ENCODE measurements around the gene AKAP13. TPM values are rescaled to one million over a fixed set of nuclear protein-coding genes. Genes with fewer than 3 reads are reported as not detected.

AKAP13 gene
- polyA plus RNA-seq, 3 donors, result 47.9 to 99.7 (median 92.6) TPM

DNA sequence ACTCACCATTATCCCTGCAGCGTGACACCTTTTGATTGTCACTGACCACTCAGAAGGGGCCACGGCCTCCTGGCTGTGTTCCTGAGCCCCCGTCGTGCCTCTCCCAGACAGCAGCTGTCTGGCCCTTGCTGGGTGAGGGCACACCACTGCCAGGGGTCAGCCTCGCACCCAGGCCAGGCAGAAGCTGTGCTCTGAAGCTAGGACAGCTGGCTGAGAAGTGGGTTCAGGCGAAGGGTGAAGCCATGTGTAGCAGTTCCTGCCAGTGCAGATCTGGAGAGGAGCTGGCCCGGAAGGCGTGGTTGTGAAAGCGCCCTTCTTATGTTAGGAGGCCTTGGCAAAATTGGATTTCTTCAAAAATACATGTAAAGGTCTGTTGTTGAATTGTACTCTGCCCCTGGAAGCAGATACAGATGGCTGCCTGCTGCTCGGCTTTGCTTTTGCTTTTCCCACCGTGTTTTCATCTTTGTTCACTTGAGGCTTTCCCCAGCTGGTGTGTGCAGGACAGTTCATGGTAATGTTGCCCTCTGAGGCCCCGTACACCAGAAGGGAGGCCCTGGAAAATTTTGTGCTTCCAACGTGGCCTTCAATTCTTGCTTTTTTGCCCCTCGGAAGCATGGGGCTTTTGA lies 365.2 kb downstream of the AKAP13 start:
- Mint-ChIP-seq H3K9me3 (peaks cover 0 to 2% (median 0%) of the 10 kb centered on the region in 7 donors), H3K27me3 (ENCODE audit: low read depth in 3 of 3) (no peaks in the 10 kb centered on the region), H3K4me3 (no peak overlapping the region), H3K27ac (peak overlapping the region in 4 of 7 donors; percentile 15 to 58 (median 49)), H3K36me3 (peaks cover 81 to 90% of the 10 kb centered on the region in 2 donors), H3K4me1 (no peaks in the 10 kb centered on the region)
- 95% methylated on average over 11 of the region's 14 CpGs for WGBS (ENCODE audit: insufficient coverage)
- Histone ChIP-seq H3K27me3 (ENCODE audit: control insufficient read depth in 2 of 2, insufficient read depth in 2 of 2, low read length in 2 of 2) (no peaks in the 10 kb centered on the region), H3K4me3 (replicated peaks in 1 of 3; ENCODE audit: low read depth in 2 of 3, low read length in 3 of 3) (no peak overlapping the region), H3K4me2 (replicated peaks; ENCODE audit: extremely low read depth, low read length, poor library complexity, severe bottlenecking) (no peak overlapping the region), H3K36me3 (replicated peaks in 1 of 2; ENCODE audit: control insufficient read depth in 1 of 2, insufficient read depth in 2 of 2, low read length in 2 of 2) (peaks cover 82 to 90% of the 10 kb centered on the region in 2 donors), H3K9me3 (replicated peaks in 1 of 2; ENCODE audit: control insufficient read depth in 1 of 2, insufficient read depth in 1 of 2, low read length in 2 of 2) (no peaks in the 10 kb centered on the region), H2AFZ (ENCODE audit: insufficient read depth, low read depth, low read length, poor library complexity, severe bottlenecking) (no peak overlapping the region), H3K4me1 (ENCODE audit: control insufficient read depth in 1 of 2, insufficient read depth in 2 of 2, low read length in 2 of 2) (no peaks in the 10 kb centered on the region), H4K20me1 (ENCODE audit: insufficient read depth, low read length) (peaks cover 100% of the 10 kb centered on the region), H3K9ac (ENCODE audit: insufficient read depth, low read length, poor library complexity, severe bottlenecking) (no peak overlapping the region), H3K27ac (ENCODE audit: low read depth in 1 of 2, low read length in 2 of 2) (peak overlapping the region in 1 of 2 donors; percentile 19), H3K79me2 (ENCODE audit: insufficient read depth, low read length) (no peaks in the 10 kb centered on the region)
- intact Hi-C loops (cut with micrococcal nuclease), result no loop called here
- TF ChIP-seq, protein P1, sequence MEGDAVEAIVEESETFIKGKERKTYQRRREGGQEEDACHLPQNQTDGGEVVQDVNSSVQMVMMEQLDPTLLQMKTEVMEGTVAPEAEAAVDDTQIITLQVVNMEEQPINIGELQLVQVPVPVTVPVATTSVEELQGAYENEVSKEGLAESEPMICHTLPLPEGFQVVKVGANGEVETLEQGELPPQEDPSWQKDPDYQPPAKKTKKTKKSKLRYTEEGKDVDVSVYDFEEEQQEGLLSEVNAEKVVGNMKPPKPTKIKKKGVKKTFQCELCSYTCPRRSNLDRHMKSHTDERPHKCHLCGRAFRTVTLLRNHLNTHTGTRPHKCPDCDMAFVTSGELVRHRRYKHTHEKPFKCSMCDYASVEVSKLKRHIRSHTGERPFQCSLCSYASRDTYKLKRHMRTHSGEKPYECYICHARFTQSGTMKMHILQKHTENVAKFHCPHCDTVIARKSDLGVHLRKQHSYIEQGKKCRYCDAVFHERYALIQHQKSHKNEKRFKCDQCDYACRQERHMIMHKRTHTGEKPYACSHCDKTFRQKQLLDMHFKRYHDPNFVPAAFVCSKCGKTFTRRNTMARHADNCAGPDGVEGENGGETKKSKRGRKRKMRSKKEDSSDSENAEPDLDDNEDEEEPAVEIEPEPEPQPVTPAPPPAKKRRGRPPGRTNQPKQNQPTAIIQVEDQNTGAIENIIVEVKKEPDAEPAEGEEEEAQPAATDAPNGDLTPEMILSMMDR (IDR thresholded peaks at IDR 0.05), result no peak
- DNase-seq, result no peak

DNA sequence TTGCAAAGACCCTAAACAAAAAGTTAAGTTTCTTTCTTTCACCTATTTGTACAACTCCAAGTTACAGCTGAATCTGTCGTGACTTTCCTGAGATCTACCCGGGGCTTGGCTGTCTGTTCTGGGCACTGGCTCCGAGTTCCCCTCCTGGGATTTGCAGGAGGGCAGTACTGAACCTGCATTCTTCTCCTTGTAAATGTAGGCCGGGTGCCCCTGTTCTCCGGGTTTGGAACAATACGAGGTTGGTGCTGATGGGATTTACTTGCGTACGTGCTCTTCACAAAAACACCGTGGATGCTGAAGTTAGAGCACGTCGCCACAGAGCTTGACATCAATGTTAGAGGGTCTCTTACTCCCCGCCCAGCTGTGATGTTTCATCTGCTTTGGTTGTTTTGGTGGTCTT lies 366.2 kb downstream of the AKAP13 start:
- H3K4me1 ChIP-seq (ENCODE audit: control insufficient read depth in 1 of 2, insufficient read depth in 2 of 2, low read length in 2 of 2), result no peaks in the 10 kb centered on the region
- H3K36me3 ChIP-seq (replicated peaks in 1 of 2; ENCODE audit: control insufficient read depth in 1 of 2, insufficient read depth in 2 of 2, low read length in 2 of 2), result peaks cover 72 to 80% of the 10 kb centered on the region in 2 donors
- no peaks in the 10 kb centered on the region for H3K9me3 ChIP-seq (replicated peaks in 1 of 2; ENCODE audit: control insufficient read depth in 1 of 2, insufficient read depth in 1 of 2, low read length in 2 of 2)
- H3K4me1 Mint-ChIP-seq, result no peaks in the 10 kb centered on the region
- TF ChIP-seq, protein P1 (IDR thresholded peaks at IDR 0.05), result no peak
- H3K27ac ChIP-seq (ENCODE audit: low read depth in 1 of 2, low read length in 2 of 2), result no peak overlapping the region
- no peak for DNase-seq
- no peak overlapping the region for H3K9ac ChIP-seq (ENCODE audit: insufficient read depth, low read length, poor library complexity, severe bottlenecking)
- peak overlapping the region in 2 of 7 donors; percentile 52 to 63 for H3K27ac Mint-ChIP-seq
- H3K4me3 ChIP-seq (replicated peaks in 1 of 3; ENCODE audit: low read depth in 2 of 3, low read length in 3 of 3), result no peak overlapping the region
- H3K9me3 Mint-ChIP-seq, result no peaks in the 10 kb centered on the region
- no peaks in the 10 kb centered on the region for H3K79me2 ChIP-seq (ENCODE audit: insufficient read depth, low read length)
- no peaks in the 10 kb centered on the region for H3K27me3 ChIP-seq (ENCODE audit: control insufficient read depth in 2 of 2, insufficient read depth in 2 of 2, low read length in 2 of 2)
- H3K36me3 Mint-ChIP-seq, result peaks cover 72 to 80% of the 10 kb centered on the region in 2 donors
- 97% methylated on average over 8 of the region's 12 CpGs for WGBS (ENCODE audit: insufficient coverage)
- intact Hi-C loops (cut with micrococcal nuclease), result no loop called here
- peaks cover 0 to 3% (median 1%) of the 10 kb centered on the region in 3 donors for H3K27me3 Mint-ChIP-seq (ENCODE audit: low read depth in 3 of 3)
- peaks cover 100% of the 10 kb centered on the region for H4K20me1 ChIP-seq (ENCODE audit: insufficient read depth, low read length)
- no peak overlapping the region for H3K4me3 Mint-ChIP-seq
- H3K4me2 ChIP-seq (replicated peaks; ENCODE audit: extremely low read depth, low read length, poor library complexity, severe bottlenecking), result no peak overlapping the region
- H2AFZ ChIP-seq (ENCODE audit: insufficient read depth, low read depth, low read length, poor library complexity, severe bottlenecking), result no peak overlapping the region
